GM23338 (cell line): ENCODE measurements around the gene BCAS3. TPM values are rescaled to one million over a fixed set of nuclear protein-coding genes. Genes with fewer than 3 reads are reported as not detected.

ENCODE experiments used
- ATAC-seq: fragments of 200-7000 bp; cut with Tn5 transposase; 3 replicates; pipeline ENCODE4 v1.9.1; 2020
- DNase-seq: peaks from one replicate; pipeline ENCODE4 v3.0.0-alpha.2; 2015; ENCODE audit warnings: low spot score
- H2AFZ ChIP-seq: fragments of 200-600 bp; sonication (generic); 2 replicates; pipeline ENCODE4 v1.8.0; 2016; ENCODE audit warnings: antibody characterized with exemption, mild to moderate bottlenecking, moderate library complexity
- H3F3A ChIP-seq: fragments of 200-600 bp; sonication (generic); replicated peaks from 2 replicates; pipeline ENCODE4 v1.8.0; 2017; ENCODE audit warnings: antibody characterized with exemption, mixed run types, low read depth
- H3K27ac ChIP-seq: fragments of 200-600 bp; sonication (generic); 2 replicates; pipeline ENCODE4 v1.6.1; 2016; ENCODE audit warnings: low read depth
- H3K27me3 ChIP-seq: fragments of 200-600 bp; sonication (generic); 2 replicates; pipeline ENCODE4 v1.8.0; 2016; ENCODE audit warnings: mild to moderate bottlenecking, mixed run types, moderate library complexity; ENCODE audit not compliant: insufficient read depth
- H3K36me3 ChIP-seq: fragments of 200-600 bp; sonication (generic); 2 replicates; pipeline ENCODE4 v1.8.0; 2016; ENCODE audit warnings: mild to moderate bottlenecking; ENCODE audit not compliant: insufficient read depth
- H3K4me1 ChIP-seq: fragments of 200-600 bp; sonication (generic); 2 replicates; pipeline ENCODE4 v1.8.0; 2016; ENCODE audit warnings: mild to moderate bottlenecking, moderate library complexity; ENCODE audit not compliant: insufficient read depth
- H3K4me2 ChIP-seq: fragments of 200-600 bp; sonication (generic); 2 replicates; pipeline ENCODE4 v1.7.1; 2017; ENCODE audit warnings: mixed run types
- H3K4me3 ChIP-seq: fragments of 200-600 bp; sonication (generic); 2 replicates; pipeline ENCODE4 v1.6.1; 2016; ENCODE audit warnings: mixed run types
- H3K79me2 ChIP-seq: fragments of 200-600 bp; sonication (generic); replicated peaks from 2 replicates; pipeline ENCODE4 v1.8.0; 2017; ENCODE audit warnings: mild to moderate bottlenecking; ENCODE audit not compliant: insufficient read depth
- H3K9me2 ChIP-seq: fragments of 200-600 bp; sonication (generic); 2 replicates; pipeline ENCODE4 v1.8.0; 2017; ENCODE audit not compliant: insufficient read depth
- H4K20me1 ChIP-seq: fragments of 200-600 bp; sonication (generic); replicated peaks from 2 replicates; pipeline ENCODE4 v1.8.0; 2017; ENCODE audit warnings: mild to moderate bottlenecking; ENCODE audit not compliant: insufficient read depth
- H3K27ac Mint-ChIP-seq: 2 replicates; pipeline ENCODE4 v1.8.0; 2020; ENCODE audit warnings: inconsistent platforms, mild to moderate bottlenecking, moderate library complexity, mixed read lengths
- H3K27me3 Mint-ChIP-seq: 3 replicates; pipeline ENCODE4 v1.8.0; 2022; ENCODE audit warnings: low read depth, mild to moderate bottlenecking, moderate library complexity, mixed read lengths, inconsistent platforms; ENCODE audit not compliant: insufficient read depth, poor library complexity
- H3K36me3 Mint-ChIP-seq: 3 replicates; pipeline ENCODE4 v1.8.0; 2021; ENCODE audit warnings: low read depth, mild to moderate bottlenecking, inconsistent platforms, moderate library complexity, mixed read lengths
- H3K4me1 Mint-ChIP-seq: 3 replicates; pipeline ENCODE4 v1.8.0; 2020; ENCODE audit warnings: mild to moderate bottlenecking, inconsistent platforms, mixed read lengths
- H3K4me3 Mint-ChIP-seq: 3 replicates; pipeline ENCODE4 v1.8.0; 2021; ENCODE audit warnings: moderate library complexity, mild to moderate bottlenecking, inconsistent platforms, mixed read lengths
- H3K9me3 Mint-ChIP-seq: 3 replicates; pipeline ENCODE4 v1.8.0; 2020; ENCODE audit warnings: moderate library complexity, mild to moderate bottlenecking, inconsistent platforms, mixed read lengths
- CREB1 ChIP-seq: fragments of 250-450 bp; sonication (Bioruptor Pico); IDR thresholded peaks from 2 replicates; pipeline ENCODE4 v1.5.0; 2020; ENCODE audit warnings: low read depth, mild to moderate bottlenecking, moderate library complexity
- EZH2 ChIP-seq: fragments of 200-600 bp; sonication (generic); IDR thresholded peaks from one replicate; pipeline ENCODE4 v1.8.0; 2017; ENCODE audit warnings: antibody characterized with exemption, mild to moderate bottlenecking, low read depth; ENCODE audit not compliant: unreplicated experiment
- EZH2phosphoT487 ChIP-seq: fragments of 200-600 bp; sonication (generic); IDR thresholded peaks from one replicate; pipeline ENCODE4 v1.8.1; 2018; ENCODE audit warnings: antibody characterized with exemption; ENCODE audit not compliant: unreplicated experiment
- JUNB ChIP-seq: IDR thresholded peaks from one replicate; pipeline ENCODE4 v1.6.1; 2016; ENCODE audit warnings: antibody characterized with exemption; ENCODE audit not compliant: unreplicated experiment
- NANOG ChIP-seq: IDR thresholded peaks from 2 replicates; pipeline ENCODE4 v1.6.1; 2016; ENCODE audit warnings: antibody characterized with exemption, borderline replicate concordance
- POLR2AphosphoS5 ChIP-seq: IDR thresholded peaks from 2 replicates; pipeline ENCODE4 v1.6.1; 2016; ENCODE audit warnings: antibody characterized with exemption, low read depth
- ZNF114 ChIP-seq: fragments of 250-450 bp; sonication (Bioruptor Pico); IDR thresholded peaks from 2 replicates; pipeline ENCODE4 v1.5.0; 2020; ENCODE audit warnings: mild to moderate bottlenecking, moderate library complexity
- polyA plus RNA-seq: library from polyadenylated mRNA; unstranded; fragments of >200 nt; fragmentation: Nextera tagmentation; extraction: Ambion mirVana; gene quantifications from 2 replicates; pipeline ENCODE4 v1.2.1, GENCODE V29; 2016
- total RNA-seq: library from RNA; depleted of rRNA; stranded (reverse); fragments of >200 nt; shearing (Covaris generic); gene quantifications from 2 replicates; pipeline ENCODE4 v1.2.3, GENCODE V29; 2014
- TF ChIP-seq, protein P1 (sequence below): fragments of 250-450 bp; sonication (Bioruptor Pico); IDR thresholded peaks from 2 replicates; pipeline ENCODE4 v1.5.0; 2020; ENCODE audit warnings: mild to moderate bottlenecking, moderate library complexity
- TF ChIP-seq, protein P2 (sequence below): IDR thresholded peaks from one replicate; pipeline ENCODE4 v1.6.1; 2018; ENCODE audit warnings: antibody characterized with exemption; ENCODE audit not compliant: unreplicated experiment

The BCAS3 gene
- total and polyA plus RNA-seq, 2 experiments from 2014 or later: 8.2 to 28.0 TPM

DNA sequence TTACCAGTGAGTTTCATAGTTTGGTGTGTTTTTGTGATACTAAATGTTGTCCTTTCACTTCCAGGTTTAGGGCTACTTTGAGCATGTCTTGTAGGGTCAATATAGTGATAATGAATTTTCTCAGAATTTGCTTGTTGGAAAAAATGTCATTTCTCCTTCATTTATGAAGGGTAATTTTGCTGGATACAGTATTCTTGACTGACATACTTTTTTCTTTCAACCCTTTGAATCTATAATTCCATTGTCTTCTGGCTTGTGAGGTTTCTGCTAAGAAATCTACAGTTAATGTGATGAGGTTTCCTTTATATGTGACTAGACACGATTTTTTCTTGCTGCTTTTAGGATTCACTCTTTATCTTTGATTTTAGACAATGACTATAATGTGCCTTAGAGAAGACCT, 219.3 kb downstream of the BCAS3 start:
- H3K4me3 Mint-ChIP-seq: no peak overlapping the region

More for the DNA sequence above, 219.3 kb downstream of the BCAS3 start:
- Mint-ChIP-seq H3K27me3 (peaks cover 4% of the 10 kb centered on the region), H3K36me3 (peaks cover 10% of the 10 kb centered on the region; the same call in 2 of the 3 replicates), H3K4me1 (no peaks in the 10 kb centered on the region), H3K9me3 (peaks cover 3% of the 10 kb centered on the region; the same call in 2 of the 3 replicates), H3K27ac (no peak overlapping the region)
- no peaks in the 10 kb centered on the region for H3F3A ChIP-seq
- ATAC-seq (no peak), DNase-seq (no peak)
- H3K4me2 ChIP-seq: no peak overlapping the region
- no peaks in the 10 kb centered on the region for H3K4me1 ChIP-seq
- H3K27ac ChIP-seq: no peak overlapping the region
- no peak overlapping the region for H3K4me3 ChIP-seq
- H3K9me2 ChIP-seq: no peaks in the 10 kb centered on the region
- H2AFZ ChIP-seq: no peak overlapping the region
- H3K79me2 ChIP-seq: no peaks in the 10 kb centered on the region
- TF ChIP-seq ZNF114: no peak
- TF ChIP-seq CREB1: no peak
- no peak for TF ChIP-seq POLR2AphosphoS5
- TF ChIP-seq, protein P1, sequence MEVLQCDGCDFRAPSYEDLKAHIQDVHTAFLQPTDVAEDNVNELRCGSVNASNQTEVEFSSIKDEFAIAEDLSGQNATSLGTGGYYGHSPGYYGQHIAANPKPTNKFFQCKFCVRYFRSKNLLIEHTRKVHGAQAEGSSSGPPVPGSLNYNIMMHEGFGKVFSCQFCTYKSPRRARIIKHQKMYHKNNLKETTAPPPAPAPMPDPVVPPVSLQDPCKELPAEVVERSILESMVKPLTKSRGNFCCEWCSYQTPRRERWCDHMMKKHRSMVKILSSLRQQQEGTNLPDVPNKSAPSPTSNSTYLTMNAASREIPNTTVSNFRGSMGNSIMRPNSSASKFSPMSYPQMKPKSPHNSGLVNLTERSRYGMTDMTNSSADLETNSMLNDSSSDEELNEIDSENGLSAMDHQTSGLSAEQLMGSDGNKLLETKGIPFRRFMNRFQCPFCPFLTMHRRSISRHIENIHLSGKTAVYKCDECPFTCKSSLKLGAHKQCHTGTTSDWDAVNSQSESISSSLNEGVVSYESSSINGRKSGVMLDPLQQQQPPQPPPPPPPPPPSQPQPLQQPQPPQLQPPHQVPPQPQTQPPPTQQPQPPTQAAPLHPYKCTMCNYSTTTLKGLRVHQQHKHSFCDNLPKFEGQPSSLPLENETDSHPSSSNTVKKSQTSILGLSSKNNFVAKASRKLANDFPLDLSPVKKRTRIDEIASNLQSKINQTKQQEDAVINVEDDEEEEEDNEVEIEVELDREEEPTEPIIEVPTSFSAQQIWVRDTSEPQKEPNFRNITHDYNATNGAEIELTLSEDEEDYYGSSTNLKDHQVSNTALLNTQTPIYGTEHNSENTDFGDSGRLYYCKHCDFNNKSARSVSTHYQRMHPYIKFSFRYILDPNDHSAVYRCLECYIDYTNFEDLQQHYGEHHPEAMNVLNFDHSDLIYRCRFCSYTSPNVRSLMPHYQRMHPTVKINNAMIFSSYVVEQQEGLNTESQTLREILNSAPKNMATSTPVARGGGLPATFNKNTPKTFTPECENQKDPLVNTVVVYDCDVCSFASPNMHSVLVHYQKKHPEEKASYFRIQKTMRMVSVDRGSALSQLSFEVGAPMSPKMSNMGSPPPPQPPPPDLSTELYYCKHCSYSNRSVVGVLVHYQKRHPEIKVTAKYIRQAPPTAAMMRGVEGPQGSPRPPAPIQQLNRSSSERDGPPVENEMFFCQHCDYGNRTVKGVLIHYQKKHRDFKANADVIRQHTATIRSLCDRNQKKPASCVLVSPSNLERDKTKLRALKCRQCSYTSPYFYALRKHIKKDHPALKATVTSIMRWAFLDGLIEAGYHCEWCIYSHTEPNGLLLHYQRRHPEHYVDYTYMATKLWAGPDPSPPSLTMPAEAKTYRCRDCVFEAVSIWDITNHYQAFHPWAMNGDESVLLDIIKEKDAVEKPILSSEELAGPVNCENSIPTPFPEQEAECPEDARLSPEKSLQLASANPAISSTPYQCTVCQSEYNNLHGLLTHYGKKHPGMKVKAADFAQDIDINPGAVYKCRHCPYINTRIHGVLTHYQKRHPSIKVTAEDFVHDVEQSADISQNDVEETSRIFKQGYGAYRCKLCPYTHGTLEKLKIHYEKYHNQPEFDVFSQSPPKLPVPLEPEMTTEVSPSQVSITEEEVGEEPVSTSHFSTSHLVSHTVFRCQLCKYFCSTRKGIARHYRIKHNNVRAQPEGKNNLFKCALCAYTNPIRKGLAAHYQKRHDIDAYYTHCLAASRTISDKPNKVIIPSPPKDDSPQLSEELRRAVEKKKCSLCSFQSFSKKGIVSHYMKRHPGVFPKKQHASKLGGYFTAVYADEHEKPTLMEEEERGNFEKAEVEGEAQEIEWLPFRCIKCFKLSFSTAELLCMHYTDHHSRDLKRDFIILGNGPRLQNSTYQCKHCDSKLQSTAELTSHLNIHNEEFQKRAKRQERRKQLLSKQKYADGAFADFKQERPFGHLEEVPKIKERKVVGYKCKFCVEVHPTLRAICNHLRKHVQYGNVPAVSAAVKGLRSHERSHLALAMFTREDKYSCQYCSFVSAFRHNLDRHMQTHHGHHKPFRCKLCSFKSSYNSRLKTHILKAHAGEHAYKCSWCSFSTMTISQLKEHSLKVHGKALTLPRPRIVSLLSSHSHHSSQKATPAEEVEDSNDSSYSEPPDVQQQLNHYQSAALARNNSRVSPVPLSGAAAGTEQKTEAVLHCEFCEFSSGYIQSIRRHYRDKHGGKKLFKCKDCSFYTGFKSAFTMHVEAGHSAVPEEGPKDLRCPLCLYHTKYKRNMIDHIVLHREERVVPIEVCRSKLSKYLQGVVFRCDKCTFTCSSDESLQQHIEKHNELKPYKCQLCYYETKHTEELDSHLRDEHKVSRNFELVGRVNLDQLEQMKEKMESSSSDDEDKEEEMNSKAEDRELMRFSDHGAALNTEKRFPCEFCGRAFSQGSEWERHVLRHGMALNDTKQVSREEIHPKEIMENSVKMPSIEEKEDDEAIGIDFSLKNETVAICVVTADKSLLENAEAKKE (CRISPR knock-in tag): no peak
- no peak for TF ChIP-seq NANOG
- no peak for TF ChIP-seq JUNB
- TF ChIP-seq, protein P2, sequence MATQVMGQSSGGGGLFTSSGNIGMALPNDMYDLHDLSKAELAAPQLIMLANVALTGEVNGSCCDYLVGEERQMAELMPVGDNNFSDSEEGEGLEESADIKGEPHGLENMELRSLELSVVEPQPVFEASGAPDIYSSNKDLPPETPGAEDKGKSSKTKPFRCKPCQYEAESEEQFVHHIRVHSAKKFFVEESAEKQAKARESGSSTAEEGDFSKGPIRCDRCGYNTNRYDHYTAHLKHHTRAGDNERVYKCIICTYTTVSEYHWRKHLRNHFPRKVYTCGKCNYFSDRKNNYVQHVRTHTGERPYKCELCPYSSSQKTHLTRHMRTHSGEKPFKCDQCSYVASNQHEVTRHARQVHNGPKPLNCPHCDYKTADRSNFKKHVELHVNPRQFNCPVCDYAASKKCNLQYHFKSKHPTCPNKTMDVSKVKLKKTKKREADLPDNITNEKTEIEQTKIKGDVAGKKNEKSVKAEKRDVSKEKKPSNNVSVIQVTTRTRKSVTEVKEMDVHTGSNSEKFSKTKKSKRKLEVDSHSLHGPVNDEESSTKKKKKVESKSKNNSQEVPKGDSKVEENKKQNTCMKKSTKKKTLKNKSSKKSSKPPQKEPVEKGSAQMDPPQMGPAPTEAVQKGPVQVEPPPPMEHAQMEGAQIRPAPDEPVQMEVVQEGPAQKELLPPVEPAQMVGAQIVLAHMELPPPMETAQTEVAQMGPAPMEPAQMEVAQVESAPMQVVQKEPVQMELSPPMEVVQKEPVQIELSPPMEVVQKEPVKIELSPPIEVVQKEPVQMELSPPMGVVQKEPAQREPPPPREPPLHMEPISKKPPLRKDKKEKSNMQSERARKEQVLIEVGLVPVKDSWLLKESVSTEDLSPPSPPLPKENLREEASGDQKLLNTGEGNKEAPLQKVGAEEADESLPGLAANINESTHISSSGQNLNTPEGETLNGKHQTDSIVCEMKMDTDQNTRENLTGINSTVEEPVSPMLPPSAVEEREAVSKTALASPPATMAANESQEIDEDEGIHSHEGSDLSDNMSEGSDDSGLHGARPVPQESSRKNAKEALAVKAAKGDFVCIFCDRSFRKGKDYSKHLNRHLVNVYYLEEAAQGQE: no peak
- TF ChIP-seq EZH2phosphoT487: no peak
- no peak for TF ChIP-seq EZH2
- no peaks in the 10 kb centered on the region for H3K36me3 ChIP-seq
- H3K27me3 ChIP-seq: no peaks in the 10 kb centered on the region
- H4K20me1 ChIP-seq: no peaks in the 10 kb centered on the region
